MG63 (cell line): ENCODE data around the gene TTYH1. TPM values are rescaled to one million over a fixed set of nuclear protein-coding genes. Genes with fewer than 3 reads are reported as not detected.

Source experiments
- DNase-seq: peaks from one replicate; pipeline ENCODE4 v3.0.0-alpha.2; 2020
- H3K27me3 ChIP-seq: fragments of 250-450 bp; sonication (Bioruptor Pico); 2 replicates; pipeline ENCODE4 v1.5.1; 2020; ENCODE audit warnings: mild to moderate bottlenecking, moderate library complexity
- H3K36me3 ChIP-seq: fragments of 250-450 bp; sonication (Bioruptor Pico); 2 replicates; pipeline ENCODE4 v1.5.1; 2020; ENCODE audit warnings: mild to moderate bottlenecking, moderate library complexity
- H3K4me3 ChIP-seq: fragments of 250-450 bp; sonication (Bioruptor Pico); 2 replicates; pipeline ENCODE4 v1.5.1; 2020; ENCODE audit warnings: mild to moderate bottlenecking, moderate library complexity
- H3K9me3 ChIP-seq: fragments of 250-450 bp; sonication (Bioruptor Pico); 2 replicates; pipeline ENCODE4 v1.5.1; 2020; ENCODE audit warnings: mild to moderate bottlenecking, moderate library complexity
- total RNA-seq: library from RNA; depleted of rRNA; stranded (reverse); fragments of >200 nt; shearing (Covaris generic); gene quantifications from 2 replicates; pipeline ENCODE4 v1.2.3, GENCODE V29; 2014; ENCODE audit warnings: low replicate concordance

Gene TTYH1
- total RNA-seq, 1 experiment from 2014 or later = not detected

DNA sequence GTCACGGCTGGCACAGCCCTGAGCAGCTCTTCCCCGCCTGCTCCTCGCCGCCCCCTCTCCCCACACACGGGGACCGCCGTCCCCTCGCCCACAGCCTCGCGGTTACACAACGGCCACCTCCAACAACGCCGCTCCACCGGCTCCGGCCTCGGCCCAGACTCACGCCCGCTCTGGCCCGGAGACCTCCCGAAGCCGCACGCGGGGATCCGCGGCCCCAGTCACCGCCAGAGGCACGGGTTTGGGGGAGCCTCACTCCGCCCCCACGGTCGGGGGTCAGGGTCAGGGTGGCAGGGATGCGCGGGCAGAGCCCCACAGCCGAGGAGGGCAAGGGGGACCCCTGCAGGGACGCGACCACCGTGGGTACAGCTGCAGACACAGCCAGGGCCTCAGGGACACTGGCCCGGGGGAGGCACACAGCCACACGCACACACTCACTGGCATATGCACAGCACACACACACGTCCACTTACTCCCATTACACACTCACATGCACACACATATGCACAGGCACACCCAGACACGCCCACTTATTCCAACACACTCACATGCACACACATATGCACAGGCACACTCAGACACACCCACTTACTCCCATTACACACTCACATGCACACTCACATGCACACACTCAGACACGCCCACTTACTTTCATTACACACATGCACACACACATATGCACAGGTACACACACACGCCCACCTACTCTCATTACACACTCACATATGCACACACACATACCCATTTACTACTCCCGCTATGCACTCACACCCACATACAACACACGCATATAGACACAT, 1.6 kb downstream of the TTYH1 start:
- no peak for DNase-seq
- Histone ChIP-seq H3K9me3 (no peaks in the 10 kb centered on the region), H3K36me3 (no peaks in the 10 kb centered on the region), H3K27me3 (peaks cover 33% of the 10 kb centered on the region), H3K4me3 (no peak overlapping the region)

DNA sequence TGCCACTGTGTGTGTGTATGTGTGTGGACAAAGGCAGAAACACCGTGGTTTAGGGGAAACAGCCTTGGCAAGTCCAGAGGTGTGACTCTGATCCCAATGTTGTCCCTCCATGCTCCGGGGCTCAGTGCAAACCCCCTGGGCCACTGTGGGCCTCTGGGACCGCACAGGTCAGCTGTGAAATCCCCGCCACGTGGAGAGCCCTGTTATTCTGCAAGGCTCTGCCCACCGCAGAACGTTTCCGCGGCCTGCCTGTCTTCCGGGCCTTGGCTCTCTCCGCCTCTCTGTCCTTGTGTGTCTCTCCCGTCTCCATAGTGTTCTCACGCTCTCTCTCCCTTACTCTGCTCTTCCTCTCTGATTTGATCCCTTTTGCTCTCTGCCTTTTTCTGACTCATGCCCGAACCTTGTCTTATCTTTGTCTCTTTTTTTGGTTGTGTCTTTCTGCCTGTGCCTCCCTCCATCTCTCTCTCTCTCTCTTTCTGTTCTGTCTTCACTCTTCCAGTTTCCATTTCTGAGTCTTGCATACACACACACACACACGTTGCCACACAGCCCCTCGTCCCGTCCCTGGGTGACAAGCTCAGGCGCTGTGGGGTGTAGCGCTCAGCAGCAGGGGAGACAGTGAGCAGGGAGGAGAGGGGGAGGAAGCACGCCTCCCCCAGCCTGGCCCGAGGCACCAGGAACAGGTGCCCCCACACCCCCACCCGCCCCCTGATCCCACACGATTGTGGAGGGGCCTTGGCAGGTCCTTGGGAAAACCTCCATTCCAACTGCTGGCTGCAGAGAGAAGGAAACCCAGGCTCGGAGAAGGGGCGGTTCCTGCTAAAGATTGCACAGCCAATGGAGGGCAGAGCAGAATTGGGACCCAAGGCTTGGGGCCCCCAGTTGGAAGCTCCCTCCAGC, 3.0 kb downstream of the TTYH1 start:
- peaks cover 33% of the 10 kb centered on the region for H3K27me3 ChIP-seq
- H3K36me3 ChIP-seq = no peaks in the 10 kb centered on the region
- DNase-seq = no peak
- no peaks in the 10 kb centered on the region for H3K9me3 ChIP-seq
- no peak overlapping the region for H3K4me3 ChIP-seq

GRCh38 chr19:54418930-54419800, 3.9 kb downstream of the TTYH1 start:
- Histone ChIP-seq H3K36me3 (no peaks in the 10 kb centered on the region), H3K4me3 (no peak overlapping the region), H3K27me3 (peaks cover 33% of the 10 kb centered on the region), H3K9me3 (no peaks in the 10 kb centered on the region)
- DNase-seq = no peak

GRCh38 chr19:54420068-54420382, 4.8 kb downstream of the TTYH1 start:
- no peak for DNase-seq
- H3K4me3 ChIP-seq = no peak overlapping the region

DNA sequence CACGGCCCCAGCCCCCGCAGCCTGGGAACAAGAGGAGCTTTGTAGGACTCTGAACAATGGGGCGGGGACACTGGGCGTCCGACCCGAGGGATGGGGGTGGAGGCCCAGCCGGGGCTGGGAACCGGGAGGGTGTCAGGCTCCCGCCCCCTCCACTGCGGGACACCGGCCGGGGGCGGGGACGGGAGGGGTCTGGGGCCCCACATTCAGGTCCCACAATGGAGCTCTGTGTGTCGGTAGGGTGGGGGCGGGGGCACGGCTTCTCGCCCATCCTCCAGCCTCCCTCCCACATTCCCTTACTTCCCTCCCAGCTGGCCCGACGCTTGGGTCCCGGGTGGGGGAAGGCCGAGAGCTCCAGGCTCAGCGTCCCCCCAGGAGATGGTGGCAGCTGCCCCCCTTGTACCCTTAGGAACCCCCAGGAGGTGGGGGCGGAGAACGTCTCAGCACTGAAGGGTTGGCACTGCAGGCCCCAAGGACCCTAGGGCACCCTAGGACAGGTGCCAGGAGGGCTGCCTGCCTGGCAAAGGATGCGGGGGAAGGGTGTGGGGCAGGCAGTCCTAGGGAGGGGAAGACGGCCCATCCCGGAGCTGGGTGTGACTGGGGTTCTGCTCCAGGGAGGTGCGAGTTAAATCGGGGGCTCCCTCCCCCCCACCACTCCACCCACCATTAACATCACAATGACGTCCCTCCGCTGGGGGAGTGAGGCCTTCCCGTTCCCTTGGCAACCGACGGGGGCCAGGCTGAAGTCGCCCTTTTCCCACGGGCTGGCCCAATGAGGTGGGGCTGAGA, 5.3 kb downstream of the TTYH1 start:
- Histone ChIP-seq H3K27me3 (peaks cover 28% of the 10 kb centered on the region), H3K9me3 (no peaks in the 10 kb centered on the region), H3K36me3 (no peaks in the 10 kb centered on the region), H3K4me3 (no peak overlapping the region)
- DNase-seq = no peak

More at GRCh38 chr19:54420068-54420382, 4.8 kb downstream of the TTYH1 start:
- Histone ChIP-seq H3K36me3 (no peaks in the 10 kb centered on the region), H3K9me3 (no peaks in the 10 kb centered on the region), H3K27me3 (peaks cover 27% of the 10 kb centered on the region)

DNA sequence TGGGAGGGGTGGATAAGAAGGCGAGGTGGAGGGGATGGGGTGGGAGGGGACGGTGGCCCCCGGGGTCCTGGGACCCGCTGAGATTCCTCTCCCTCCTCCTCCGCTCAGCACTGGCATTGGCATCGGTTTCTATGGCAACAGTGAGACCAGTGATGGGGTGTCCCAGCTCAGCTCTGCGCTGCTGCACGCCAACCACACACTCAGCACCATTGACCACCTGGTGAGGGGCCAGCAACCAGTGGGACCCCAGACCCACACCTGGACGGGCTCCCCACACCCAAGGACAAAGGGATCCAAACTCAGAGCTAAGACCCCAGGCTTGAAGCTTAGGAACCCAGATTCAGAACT, 5.9 kb downstream of the TTYH1 start:
- peaks cover 28% of the 10 kb centered on the region for H3K27me3 ChIP-seq
- H3K36me3 ChIP-seq = no peaks in the 10 kb centered on the region
- no peak for DNase-seq
- no peak overlapping the region for H3K4me3 ChIP-seq
- no peaks in the 10 kb centered on the region for H3K9me3 ChIP-seq

GRCh38 chr19:54421521-54421920, 6.3 kb downstream of the TTYH1 start:
- no peaks in the 10 kb centered on the region for H3K9me3 ChIP-seq
- H3K36me3 ChIP-seq = no peaks in the 10 kb centered on the region
- no peak overlapping the region for H3K4me3 ChIP-seq
- H3K27me3 ChIP-seq = peaks cover 25% of the 10 kb centered on the region
- DNase-seq = no peak

- Histone ChIP-seq H3K36me3 (no peaks in the 10 kb centered on the region), H3K27me3 (peaks cover 24% of the 10 kb centered on the region), H3K9me3 (no peaks in the 10 kb centered on the region), H3K4me3 (no peak overlapping the region)
- DNase-seq = no peak
Measured at GRCh38 chr19:54422136-54422535, 6.9 kb downstream of the TTYH1 start.

DNA sequence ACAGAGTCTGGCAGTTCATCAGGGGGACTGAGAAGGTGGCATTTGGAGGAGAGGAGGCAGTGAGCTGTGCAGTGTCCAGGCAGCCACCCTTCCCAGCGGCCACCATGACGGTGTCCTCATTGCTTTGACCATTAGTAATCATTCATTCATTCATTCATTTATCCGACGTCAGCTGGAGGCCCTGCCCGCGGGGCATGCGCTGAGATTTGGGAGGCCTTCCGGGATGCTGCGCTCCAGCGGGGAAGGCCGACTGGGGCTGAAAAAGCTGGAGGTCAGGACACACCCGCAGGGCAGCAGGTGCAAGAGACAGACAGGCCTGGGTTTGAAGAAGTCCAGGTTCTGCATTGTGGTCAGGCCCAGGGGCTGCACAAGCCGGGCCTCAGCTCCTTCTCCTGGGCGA, 8.9 kb downstream of the TTYH1 start:
- Histone ChIP-seq H3K36me3 (no peaks in the 10 kb centered on the region), H3K9me3 (no peaks in the 10 kb centered on the region), H3K4me3 (no peak overlapping the region), H3K27me3 (peaks cover 21% of the 10 kb centered on the region)
- no peak for DNase-seq

DNA sequence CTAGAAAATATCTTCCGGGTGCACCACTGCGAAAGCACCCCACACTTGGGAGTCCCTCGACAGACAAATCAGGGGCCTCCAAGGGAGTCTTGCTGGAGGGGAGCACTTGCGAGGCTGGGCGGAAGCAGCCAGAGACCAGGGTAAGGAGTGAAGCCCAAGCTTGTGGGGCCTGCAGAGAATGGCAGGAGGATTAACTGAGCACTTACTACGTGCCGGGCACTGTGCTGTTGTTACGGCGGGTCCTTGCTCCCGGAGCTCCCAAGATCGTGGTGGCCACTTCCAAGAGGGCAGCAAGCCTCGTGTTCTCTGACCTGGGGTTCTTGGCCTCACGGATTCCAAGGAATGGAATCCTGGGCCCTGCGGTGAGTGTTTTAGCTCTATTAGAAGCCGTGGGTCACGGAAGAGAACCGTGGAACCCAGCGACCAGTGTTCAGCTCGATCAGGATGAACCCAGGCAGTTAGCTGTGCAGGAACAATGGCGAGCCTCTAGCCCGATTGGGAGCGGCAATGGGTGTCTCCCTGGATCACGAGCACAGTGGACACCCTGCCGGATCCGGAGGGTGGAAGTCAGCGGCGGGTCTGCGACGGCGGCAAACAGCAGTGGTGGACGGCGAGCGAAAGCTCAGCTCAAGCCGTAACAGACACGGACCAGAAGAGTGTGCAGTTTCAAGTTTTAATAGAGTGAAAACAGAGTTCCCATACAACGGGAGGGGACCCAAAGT, 9.6 kb downstream of the TTYH1 start:
- peaks cover 25% of the 10 kb centered on the region for H3K27me3 ChIP-seq
- no peaks in the 10 kb centered on the region for H3K36me3 ChIP-seq
- no peak for DNase-seq
- H3K9me3 ChIP-seq = no peaks in the 10 kb centered on the region
- H3K4me3 ChIP-seq = no peak overlapping the region

GRCh38 chr19:54425382-54425723, 10.1 kb downstream of the TTYH1 start:
- no peak for DNase-seq
- no peak overlapping the region for H3K4me3 ChIP-seq
- peaks cover 30% of the 10 kb centered on the region for H3K27me3 ChIP-seq
- H3K9me3 ChIP-seq = no peaks in the 10 kb centered on the region
- no peaks in the 10 kb centered on the region for H3K36me3 ChIP-seq

- H3K9me3 ChIP-seq = no peaks in the 10 kb centered on the region
- no peaks in the 10 kb centered on the region for H3K36me3 ChIP-seq
- peaks cover 39% of the 10 kb centered on the region for H3K27me3 ChIP-seq
- H3K4me3 ChIP-seq = no peak overlapping the region
- DNase-seq = no peak
Measured at GRCh38 chr19:54426291-54426931, 11.1 kb downstream of the TTYH1 start.

DNA sequence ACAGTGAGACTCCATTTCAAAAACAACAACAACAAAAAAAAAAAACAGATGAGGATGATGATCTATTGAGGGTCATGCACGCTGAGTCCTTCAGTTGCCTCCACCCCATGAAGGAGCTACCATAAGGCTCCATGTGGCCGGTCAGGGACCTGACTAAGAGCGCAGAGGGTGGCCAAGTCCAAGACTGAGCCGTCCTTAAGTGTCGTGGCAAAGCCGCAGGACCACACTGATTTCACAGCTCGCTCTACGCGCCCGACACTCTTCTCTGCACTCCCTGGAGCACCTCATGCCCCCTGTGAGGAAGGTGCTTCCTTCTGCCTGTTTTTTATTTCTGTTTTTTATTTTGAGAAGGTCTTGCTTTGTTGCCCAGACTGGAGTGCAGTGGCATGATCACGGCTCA, 12.3 kb downstream of the TTYH1 start:
- Histone ChIP-seq H3K9me3 (no peaks in the 10 kb centered on the region), H3K27me3 (peaks cover 50% of the 10 kb centered on the region)
- DNase-seq = no peak

GRCh38 chr19:54428323-54429175, 13.3 kb downstream of the TTYH1 start:
- DNase-seq = no peak
- Histone ChIP-seq H3K27me3 (peaks cover 56% of the 10 kb centered on the region), H3K9me3 (no peaks in the 10 kb centered on the region), H3K4me3 (no peak overlapping the region), H3K36me3 (no peaks in the 10 kb centered on the region)

More for the DNA sequence above, 12.3 kb downstream of the TTYH1 start:
- Histone ChIP-seq H3K4me3 (no peak overlapping the region), H3K36me3 (no peaks in the 10 kb centered on the region)

- no peaks in the 10 kb centered on the region for H3K36me3 ChIP-seq
- H3K9me3 ChIP-seq = no peaks in the 10 kb centered on the region
- DNase-seq = no peak
- H3K4me3 ChIP-seq = no peak overlapping the region
- H3K27me3 ChIP-seq = peaks cover 61% of the 10 kb centered on the region
Measured at GRCh38 chr19:54429176-54429495, 13.9 kb downstream of the TTYH1 start.
